Midbrain (tissue), 1 donor: Measurements from ENCODE around the gene STARD7.
A peak's percentile ranks its signal among the peaks of the same experiment; 100 is the strongest.
"Not testable (repeated sequence)": the region's sequence is repeated elsewhere in the genome, so short reads cannot be mapped to it uniquely, and the experiment has no call there.

Experiments
- DNase-seq: peaks from one replicate; lab custom pipeline; 2025; lab: John Stamatoyannopoulos, UW

The STARD7 gene

DNA sequence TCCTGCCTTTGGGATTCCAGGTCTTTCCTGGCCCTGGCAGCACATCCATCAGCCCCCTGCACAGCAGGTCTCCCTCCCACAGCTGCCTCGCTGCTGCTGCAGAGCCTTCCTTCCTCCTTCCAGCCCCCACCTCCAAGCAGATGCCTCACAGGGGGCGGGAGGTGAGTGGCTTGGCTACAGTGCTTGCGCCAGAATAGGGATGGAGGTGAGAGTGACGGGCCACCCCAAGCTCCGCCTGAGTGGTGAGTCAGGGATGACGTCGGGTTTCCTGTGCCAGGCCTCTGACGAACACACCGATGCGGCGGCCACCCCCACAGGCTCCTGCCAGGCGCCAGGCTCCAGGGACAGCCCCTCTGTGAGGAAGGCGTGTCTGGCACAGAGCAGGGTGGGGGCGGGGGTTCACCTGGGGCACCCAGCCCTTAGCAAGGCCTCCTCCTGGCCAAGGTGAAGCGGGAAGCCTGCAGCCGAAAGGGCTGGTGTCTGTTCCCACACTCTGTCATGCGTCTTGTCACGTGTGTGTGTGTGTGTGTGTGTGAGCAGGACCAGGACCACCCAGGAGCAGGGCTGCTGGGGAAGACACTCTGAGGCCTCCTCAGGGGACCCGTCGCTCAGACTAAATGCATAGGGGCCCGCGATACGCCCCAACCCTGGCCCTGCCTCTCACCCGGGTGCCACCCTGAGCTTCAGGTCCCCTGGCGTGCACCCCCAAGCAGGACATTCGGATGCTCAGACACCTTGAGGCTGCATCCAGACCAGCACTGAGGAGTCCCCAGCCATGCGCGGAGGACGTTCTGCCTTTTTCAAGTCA, 60.0 kb downstream of the STARD7 start:
- DNase-seq = no peak

DNA sequence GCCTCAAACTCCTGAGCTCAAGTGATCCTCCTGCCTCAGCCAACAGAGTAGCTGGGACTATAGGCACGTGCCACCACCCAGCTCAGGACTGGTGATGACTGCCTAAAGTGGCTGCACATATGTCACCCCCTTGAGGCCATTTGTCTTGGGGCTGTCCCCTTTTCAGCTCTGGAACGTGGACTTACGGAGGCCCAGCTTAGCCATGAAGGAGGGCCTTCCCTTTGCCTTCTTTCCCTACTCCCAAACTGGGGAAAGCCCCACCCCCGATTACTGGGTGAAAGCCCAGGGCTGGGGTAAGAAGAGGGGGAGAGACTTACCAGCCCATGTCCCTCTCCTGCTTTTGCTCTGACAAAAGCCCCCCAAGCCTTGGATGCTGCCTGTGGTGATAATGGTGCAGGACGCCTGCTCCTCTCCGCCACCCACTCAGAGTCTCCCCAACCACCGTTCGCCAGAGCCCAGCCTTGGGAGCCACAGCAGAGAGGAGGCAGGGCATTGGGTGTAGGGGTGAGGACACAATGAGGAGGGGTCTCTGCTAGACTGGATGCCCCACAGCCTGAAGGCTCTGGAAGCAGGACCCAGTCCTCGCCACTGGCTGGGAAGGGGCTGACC, 60.9 kb downstream of the STARD7 start:
- no peak for DNase-seq

- no peak for DNase-seq
Observed at GRCh38 chr2:96146881-96147592, 61.6 kb downstream of the STARD7 start.

- peak; percentile 29 for DNase-seq
Observed at GRCh38 chr2:96146153-96146880, 62.3 kb downstream of the STARD7 start.

DNA sequence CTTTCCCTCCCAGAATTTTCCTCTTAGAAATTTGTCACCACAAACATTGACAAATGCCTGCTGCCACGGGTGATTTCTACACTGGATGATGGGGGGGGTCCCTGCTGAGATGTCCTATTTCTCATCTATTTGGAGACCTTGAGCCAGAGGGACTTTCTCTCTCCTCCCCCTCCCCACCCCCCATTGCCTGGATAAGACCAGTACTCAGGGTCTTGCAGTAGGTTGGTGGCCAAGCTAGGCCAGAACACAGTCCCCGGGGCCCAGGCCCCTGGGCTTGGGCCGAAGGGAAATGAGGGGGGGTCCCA, 62.8 kb downstream of the STARD7 start:
- DNase-seq = no peak

- peak; percentile 73 for DNase-seq
Observed at GRCh38 chr2:96145036-96145847, 63.4 kb downstream of the STARD7 start, which contains the start of gene DUSP2. DUSP2 (minus strand) TSS chr2:96145440; CDS start chr2:96145354, 86 bp downstream.

- DNase-seq = no peak
Observed at GRCh38 chr2:96144481-96145035, 64.1 kb downstream of the STARD7 start.

- no peak for DNase-seq
Observed at GRCh38 chr2:96143848-96144480, 64.7 kb downstream of the STARD7 start.

DNA sequence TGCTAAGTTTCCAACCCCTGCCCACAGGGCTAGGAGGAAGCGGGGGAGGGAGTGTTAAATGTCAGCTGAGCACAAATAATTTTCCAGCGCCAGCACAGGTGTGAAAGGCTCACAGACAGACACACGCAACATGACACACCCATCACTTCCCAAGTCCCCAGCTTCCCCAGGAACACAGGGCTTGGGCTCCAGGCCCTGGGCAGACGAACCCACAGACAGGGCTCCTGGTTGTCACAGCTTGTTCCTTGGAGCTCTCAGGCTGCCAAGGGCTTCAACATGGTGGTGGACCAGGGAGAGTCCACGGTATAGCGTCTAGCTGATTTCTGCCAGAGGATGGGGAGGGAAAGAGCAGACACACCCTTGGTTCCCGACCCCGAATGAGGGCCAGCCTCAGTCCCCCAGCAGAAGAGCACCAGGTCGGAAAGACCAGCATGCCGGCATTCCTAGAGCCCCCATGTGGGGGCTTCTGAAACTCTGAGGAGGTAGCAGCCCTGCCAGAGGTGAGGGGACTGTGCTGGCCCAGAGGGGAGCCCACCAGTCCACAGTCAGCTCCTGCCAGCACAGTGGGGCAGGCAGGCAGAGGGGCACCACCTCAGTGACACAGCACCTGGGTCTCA, 65.3 kb downstream of the STARD7 start:
- DNase-seq = no peak

GRCh38 chr2:96142217-96143113, 66.2 kb downstream of the STARD7 start:
- DNase-seq = no peak

- not testable (repeated sequence) for DNase-seq
Observed at GRCh38 chr2:96141624-96141967, 67.0 kb downstream of the STARD7 start.

GRCh38 chr2:96140941-96141623, 67.5 kb downstream of the STARD7 start:
- no peak for DNase-seq

- no peak for DNase-seq
Observed at GRCh38 chr2:96139181-96139758, 69.4 kb downstream of the STARD7 start.

DNA sequence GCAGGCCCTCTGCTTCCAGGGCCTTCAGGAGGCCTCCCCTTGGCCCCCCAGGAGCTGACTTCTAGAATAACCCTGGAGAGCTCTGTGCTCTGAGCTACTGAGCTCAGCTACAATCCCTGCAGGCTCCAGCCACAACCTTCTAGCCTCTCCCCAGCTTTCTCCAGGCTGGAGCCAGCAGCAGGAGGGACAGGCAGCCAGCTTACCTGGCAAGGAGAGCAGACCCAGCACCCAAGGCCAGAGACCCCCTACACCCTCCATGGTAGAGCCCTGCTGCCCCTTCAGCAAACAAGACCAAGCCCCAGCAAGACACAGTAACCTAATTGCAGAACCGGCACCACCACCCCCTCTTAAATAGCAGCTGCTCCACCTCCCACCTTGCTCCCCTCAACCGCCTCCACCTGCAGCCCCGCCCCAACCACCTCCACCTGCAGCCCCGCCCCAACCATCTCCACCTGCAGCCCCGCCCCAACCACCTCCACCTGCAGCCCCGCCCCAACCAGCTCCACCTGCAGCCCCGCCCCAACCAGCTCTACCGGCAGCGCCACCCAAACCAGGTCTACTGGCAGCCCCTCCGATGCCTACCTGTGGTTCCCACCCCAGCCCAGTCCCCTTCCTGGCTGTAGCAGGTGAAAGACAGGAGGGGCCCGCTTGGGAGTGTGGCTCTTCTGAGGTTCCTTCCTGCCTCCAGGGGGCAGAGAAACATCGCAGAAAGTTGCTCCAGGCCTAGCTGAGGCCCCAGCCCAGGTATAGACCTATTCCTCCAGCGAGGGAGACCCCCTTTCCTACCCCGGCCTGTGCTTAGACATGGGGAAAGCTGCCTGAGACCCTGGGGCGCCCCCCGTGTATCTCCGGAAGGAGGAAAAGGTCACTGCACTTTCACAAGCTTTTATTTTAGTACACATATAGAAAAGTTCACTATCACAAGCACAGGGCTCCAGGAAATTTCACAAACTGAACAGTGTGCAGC, 70.2 kb downstream of the STARD7 start, which contains the start of gene ASTL:
ASTL (minus strand) TSS at position 324 of the 967 bp plus-strand sequence; CDS start at position 258, 66 bp downstream.
- no peak for DNase-seq

GRCh38 chr2:96137321-96138178, 71.1 kb downstream of the STARD7 start:
- no peak for DNase-seq

DNA sequence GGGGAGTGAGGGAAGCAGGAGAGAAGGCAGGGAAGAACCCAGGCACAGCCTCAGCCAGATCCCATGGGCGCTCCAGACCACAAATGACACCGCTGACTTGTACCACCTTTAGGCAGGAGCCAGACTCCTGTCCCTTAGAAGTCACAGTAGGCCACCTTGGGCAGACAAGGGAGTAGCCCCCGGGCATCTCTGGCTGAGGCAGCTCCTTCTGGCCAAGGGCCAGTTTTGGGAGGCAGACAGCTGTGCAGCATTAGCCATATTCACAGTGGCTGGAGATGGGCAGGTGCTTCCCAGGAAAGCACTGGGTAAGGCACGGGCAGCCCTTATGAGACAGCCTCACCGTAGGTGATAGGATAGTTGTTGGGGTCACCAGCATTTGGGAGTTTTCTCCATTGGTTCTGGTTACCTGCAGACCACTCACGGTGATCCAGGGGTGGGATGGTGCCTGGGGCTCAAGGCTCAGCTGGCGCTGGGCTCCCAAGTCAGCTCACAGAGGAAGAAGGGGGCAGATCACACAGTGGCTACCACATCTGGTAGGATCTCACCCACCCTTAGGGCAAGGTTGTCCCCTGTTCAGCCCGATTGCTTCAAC, 72.4 kb downstream of the STARD7 start:
- no peak for DNase-seq
